Measurements from ENCODE around the gene VENTX. TPM values are rescaled to one million over a fixed set of nuclear protein-coding genes. Genes with fewer than 3 reads are reported as not detected.

The VENTX gene
- total RNA-seq, 1 experiment from 2014 or later: 28.0 TPM

- TF ChIP-seq GRHL2 (CRISPR knock-in tag; IDR thresholded peaks at IDR 0.05; ENCODE audit: insufficient replicate concordance, severe bottlenecking): no peak
- no peak for TF ChIP-seq SP1 (CRISPR knock-in tag; conservative IDR thresholded peaks at IDR 0.05)
- no peak for TF ChIP-seq PRRX2 (CRISPR knock-in tag; IDR thresholded peaks at IDR 0.05)
- TF ChIP-seq CREB1 (CRISPR knock-in tag; IDR thresholded peaks at IDR 0.05): no peak
- TF ChIP-seq, protein P1, sequence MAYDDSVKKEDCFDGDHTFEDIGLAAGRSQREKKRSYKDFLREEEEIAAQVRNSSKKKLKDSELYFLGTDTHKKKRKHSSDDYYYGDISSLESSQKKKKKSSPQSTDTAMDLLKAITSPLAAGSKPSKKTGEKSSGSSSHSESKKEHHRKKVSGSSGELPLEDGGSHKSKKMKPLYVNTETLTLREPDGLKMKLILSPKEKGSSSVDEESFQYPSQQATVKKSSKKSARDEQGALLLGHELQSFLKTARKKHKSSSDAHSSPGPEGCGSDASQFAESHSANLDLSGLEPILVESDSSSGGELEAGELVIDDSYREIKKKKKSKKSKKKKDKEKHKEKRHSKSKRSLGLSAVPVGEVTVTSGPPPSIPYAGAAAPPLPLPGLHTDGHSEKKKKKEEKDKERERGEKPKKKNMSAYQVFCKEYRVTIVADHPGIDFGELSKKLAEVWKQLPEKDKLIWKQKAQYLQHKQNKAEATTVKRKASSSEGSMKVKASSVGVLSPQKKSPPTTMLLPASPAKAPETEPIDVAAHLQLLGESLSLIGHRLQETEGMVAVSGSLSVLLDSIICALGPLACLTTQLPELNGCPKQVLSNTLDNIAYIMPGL (CRISPR knock-in tag; IDR thresholded peaks at IDR 0.05): no peak
- TF ChIP-seq ELF4 (CRISPR knock-in tag; IDR thresholded peaks at IDR 0.05; ENCODE audit: low read depth): no peak
- TF ChIP-seq TCF7 (CRISPR knock-in tag; IDR thresholded peaks at IDR 0.05; ENCODE audit: low read depth): no peak
- TF ChIP-seq ATF2 (CRISPR knock-in tag; IDR thresholded peaks at IDR 0.05; ENCODE audit: borderline replicate concordance, low read depth): no peak
- TF ChIP-seq JAZF1 (CRISPR knock-in tag; IDR thresholded peaks at IDR 0.05): no peak
- TF ChIP-seq E2F4 (CRISPR knock-in tag; IDR thresholded peaks at IDR 0.05; ENCODE audit: borderline replicate concordance, low read depth): no peak
Observed at GRCh38 chr10:133189256-133189655, 48.4 kb upstream of the VENTX start (continued).

- no peak overlapping the region for H3K27ac Mint-ChIP-seq
- ChIA-PET CTCF (no interaction called here), POLR2A (interaction anchor here (0.6 kb wide), 1 partner anchor 28 kb away, joined by 3 read pairs; no protein-coding TSS in a partner anchor)
- H3K36me3 Mint-ChIP-seq: peaks cover 32% of the 10 kb centered on the region
- no peak overlapping the region for H3K4me3 Mint-ChIP-seq
- ATAC-seq (no peak), DNase-seq (ENCODE audit: low spot score) (no peak)
- TF ChIP-seq SMAD3 (CRISPR knock-in tag; IDR thresholded peaks at IDR 0.05; ENCODE audit: borderline replicate concordance) (no peak), ZBTB21 (CRISPR knock-in tag; IDR thresholded peaks at IDR 0.05; ENCODE audit: borderline replicate concordance) (no peak), ESRRA (CRISPR knock-in tag; IDR thresholded peaks at IDR 0.05; ENCODE audit: borderline replicate concordance) (no peak), ZNF423 (CRISPR knock-in tag; IDR thresholded peaks at IDR 0.05) (no peak), E2F1 (CRISPR knock-in tag; IDR thresholded peaks at IDR 0.05) (no peak), GTF2I (CRISPR knock-in tag; conservative IDR thresholded peaks at IDR 0.05) (no peak), ZNF232 (CRISPR knock-in tag; IDR thresholded peaks at IDR 0.05) (no peak), GABPB1 (CRISPR knock-in tag; IDR thresholded peaks at IDR 0.05) (no peak), NR3C1 (CRISPR knock-in tag; conservative IDR thresholded peaks at IDR 0.05; ENCODE audit: low read depth) (no peak), ZNF396 (CRISPR knock-in tag; IDR thresholded peaks at IDR 0.05; ENCODE audit: borderline replicate concordance) (no peak), CBFB (CRISPR knock-in tag; IDR thresholded peaks at IDR 0.05; ENCODE audit: low read depth) (no peak), NR1H2 (CRISPR knock-in tag; IDR thresholded peaks at IDR 0.05) (no peak), E2F4 (CRISPR knock-in tag; IDR thresholded peaks at IDR 0.05; ENCODE audit: borderline replicate concordance, low read depth) (no peak), FOXP1 (CRISPR knock-in tag; IDR thresholded peaks at IDR 0.05; ENCODE audit: borderline replicate concordance) (no peak), EMX1 (CRISPR knock-in tag; IDR thresholded peaks at IDR 0.05) (no peak)
- TF ChIP-seq, protein P2, sequence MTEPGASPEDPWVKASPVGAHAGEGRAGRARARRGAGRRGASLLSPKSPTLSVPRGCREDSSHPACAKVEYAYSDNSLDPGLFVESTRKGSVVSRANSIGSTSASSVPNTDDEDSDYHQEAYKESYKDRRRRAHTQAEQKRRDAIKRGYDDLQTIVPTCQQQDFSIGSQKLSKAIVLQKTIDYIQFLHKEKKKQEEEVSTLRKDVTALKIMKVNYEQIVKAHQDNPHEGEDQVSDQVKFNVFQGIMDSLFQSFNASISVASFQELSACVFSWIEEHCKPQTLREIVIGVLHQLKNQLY (CRISPR knock-in tag; IDR thresholded peaks at IDR 0.05): no peak
- TF ChIP-seq, protein P3, sequence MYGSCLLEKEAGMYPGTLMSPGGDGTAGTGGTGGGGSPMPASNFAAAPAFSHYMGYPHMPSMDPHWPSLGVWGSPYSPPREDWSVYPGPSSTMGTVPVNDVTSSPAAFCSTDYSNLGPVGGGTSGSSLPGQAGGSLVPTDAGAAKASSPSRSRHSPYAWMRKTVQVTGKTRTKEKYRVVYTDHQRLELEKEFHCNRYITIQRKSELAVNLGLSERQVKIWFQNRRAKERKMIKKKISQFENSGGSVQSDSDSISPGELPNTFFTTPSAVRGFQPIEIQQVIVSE (CRISPR knock-in tag; IDR thresholded peaks at IDR 0.05; ENCODE audit: borderline replicate concordance): no peak
- peaks cover 26% of the 10 kb centered on the region for H3K9me3 Mint-ChIP-seq
- peaks cover 12% of the 10 kb centered on the region for H3K27me3 Mint-ChIP-seq (ENCODE audit: low read depth)
- no peaks in the 10 kb centered on the region for H3K4me1 Mint-ChIP-seq
Observed at GRCh38 chr10:133189726-133190125, 47.9 kb upstream of the VENTX start.
